Spinal cord (tissue), 10 donors: ENCODE data around the gene SLC17A7. TPM values are rescaled to one million over a fixed set of nuclear protein-coding genes. Genes with fewer than 3 reads are reported as not detected.

ENCODE experiments used
- DNase-seq, 6 donors: peaks; one replicate each; pipeline versions ENCODE4 v3.0.0 to v3.0.0-alpha.2; 2013 to 2015; ENCODE audit warnings: low spot score in 6 of 6, low read depth in 4 of 6
- H3K27ac ChIP-seq: one replicate; pipeline ENCODE4 v1.5.1; 2013; ENCODE audit warnings: low read depth, low read length, control low read depth
- H3K27me3 ChIP-seq: one replicate; pipeline ENCODE4 v1.6.1; 2013; ENCODE audit warnings: low read length; ENCODE audit not compliant: control insufficient read depth, insufficient read depth
- H3K36me3 ChIP-seq: one replicate; pipeline ENCODE4 v1.6.1; 2013; ENCODE audit warnings: low read length; ENCODE audit not compliant: control insufficient read depth, insufficient read depth
- H3K4me1 ChIP-seq: one replicate; pipeline ENCODE4 v1.6.1; 2013; ENCODE audit warnings: low read length; ENCODE audit not compliant: control insufficient read depth, insufficient read depth
- H3K4me3 ChIP-seq: one replicate; pipeline ENCODE4 v1.5.1; 2013; ENCODE audit warnings: low read depth, low read length, control low read depth
- H3K9me3 ChIP-seq: one replicate; pipeline ENCODE4 v1.6.1; 2013; ENCODE audit warnings: low read length; ENCODE audit not compliant: control insufficient read depth, insufficient read depth
- WGBS: methylation state at CpG from one replicate; pipeline ENCODE4 v1.1.5; 2013; ENCODE audit warnings: missing lambda C conversion rate; ENCODE audit not compliant: insufficient coverage; 5-methylcytosine and 5-hydroxymethylcytosine counted together
- polyA plus RNA-seq, 2 donors: library from polyadenylated mRNA; unstranded; fragments of 120-200 nt; gene quantifications; one replicate each; pipeline ENCODE4 v1.2.1, GENCODE V29; 2013; ENCODE audit not compliant: insufficient read length in 2 of 2
- total RNA-seq, 2 donors: library from RNA; depleted of rRNA in 1 of 2; stranded (reverse); fragments of 120-200 nt in 1 of 2; fragments of >200 nt in 1 of 2; gene quantifications; one replicate each; pipeline versions ENCODE4 v1.2.3 to v1.2.4, GENCODE V29; 2013 to 2014
- donor health status: healthy.

The SLC17A7 gene
- total and polyA plus RNA-seq, 4 donors, result 0.51 to 4.2 (median 0.83) TPM

DNA sequence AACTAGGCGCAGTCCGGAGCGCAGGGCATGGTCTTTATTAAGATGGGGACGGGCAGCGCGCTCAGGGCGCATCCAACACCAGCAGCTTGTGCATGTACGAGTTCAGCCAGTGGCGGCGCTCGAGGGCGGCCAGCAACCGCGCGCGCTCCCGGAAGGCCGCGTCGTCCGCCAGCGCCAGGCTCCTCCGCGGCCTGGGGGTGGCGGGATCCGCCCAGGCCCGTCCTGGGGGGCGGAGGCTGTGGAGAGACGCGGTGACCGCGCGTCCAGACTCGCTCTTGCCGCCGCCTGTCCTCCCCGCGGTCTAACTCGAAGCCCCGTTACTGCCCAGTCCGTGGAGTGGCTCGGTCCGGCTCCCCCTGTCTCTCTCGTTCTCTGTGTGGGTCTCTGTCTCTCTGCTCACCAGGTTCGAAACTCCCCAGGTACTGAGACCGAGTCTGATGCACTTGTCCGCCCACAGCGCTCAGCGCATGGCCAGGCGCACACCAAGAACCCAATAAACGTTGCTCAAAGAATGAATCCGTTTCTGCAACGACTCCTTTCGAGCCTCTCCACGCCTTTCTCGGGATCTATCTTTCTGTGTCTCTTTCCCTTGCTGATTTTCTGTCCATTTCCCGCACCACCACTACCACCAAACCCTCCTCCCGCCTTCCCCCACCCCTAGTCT lies 18.8 kb downstream of the SLC17A7 start:
- H3K4me1 ChIP-seq, result peaks cover 31% of the 10 kb centered on the region
- H3K27me3 ChIP-seq, result peaks cover 95% of the 10 kb centered on the region
- DNase-seq, result peak in 2 of 6 donors; percentile 42 to 60
- no peak overlapping the region for H3K4me3 ChIP-seq
- no peak overlapping the region for H3K27ac ChIP-seq
- WGBS, result 2% methylated on average over 58 of the region's 58 CpGs
- H3K36me3 ChIP-seq, result no peaks in the 10 kb centered on the region
- no peaks in the 10 kb centered on the region for H3K9me3 ChIP-seq

DNA sequence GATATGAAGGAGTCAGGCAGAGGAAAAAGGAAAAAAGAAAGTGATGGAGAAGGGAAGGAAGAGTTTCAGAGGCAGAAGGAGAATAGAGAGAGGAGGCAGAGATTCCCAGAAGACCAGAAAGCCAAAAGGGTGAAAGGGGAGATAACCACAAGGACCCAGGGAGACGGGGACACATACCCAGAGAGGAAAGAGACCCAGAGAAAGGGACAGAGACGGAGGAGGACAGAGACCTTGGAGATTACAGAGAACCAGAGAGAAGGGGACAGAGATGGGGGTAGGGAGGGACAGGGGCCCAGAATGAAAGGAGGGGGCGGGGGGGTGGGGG lies 19.5 kb downstream of the SLC17A7 start:
- no peak overlapping the region for H3K27ac ChIP-seq
- H3K27me3 ChIP-seq, result peaks cover 94% of the 10 kb centered on the region
- 34% methylated on average over 2 of the region's 3 CpGs for WGBS
- H3K36me3 ChIP-seq, result no peaks in the 10 kb centered on the region
- H3K4me1 ChIP-seq, result peaks cover 30% of the 10 kb centered on the region
- DNase-seq, result no peak
- no peaks in the 10 kb centered on the region for H3K9me3 ChIP-seq
- H3K4me3 ChIP-seq, result no peak overlapping the region

DNA sequence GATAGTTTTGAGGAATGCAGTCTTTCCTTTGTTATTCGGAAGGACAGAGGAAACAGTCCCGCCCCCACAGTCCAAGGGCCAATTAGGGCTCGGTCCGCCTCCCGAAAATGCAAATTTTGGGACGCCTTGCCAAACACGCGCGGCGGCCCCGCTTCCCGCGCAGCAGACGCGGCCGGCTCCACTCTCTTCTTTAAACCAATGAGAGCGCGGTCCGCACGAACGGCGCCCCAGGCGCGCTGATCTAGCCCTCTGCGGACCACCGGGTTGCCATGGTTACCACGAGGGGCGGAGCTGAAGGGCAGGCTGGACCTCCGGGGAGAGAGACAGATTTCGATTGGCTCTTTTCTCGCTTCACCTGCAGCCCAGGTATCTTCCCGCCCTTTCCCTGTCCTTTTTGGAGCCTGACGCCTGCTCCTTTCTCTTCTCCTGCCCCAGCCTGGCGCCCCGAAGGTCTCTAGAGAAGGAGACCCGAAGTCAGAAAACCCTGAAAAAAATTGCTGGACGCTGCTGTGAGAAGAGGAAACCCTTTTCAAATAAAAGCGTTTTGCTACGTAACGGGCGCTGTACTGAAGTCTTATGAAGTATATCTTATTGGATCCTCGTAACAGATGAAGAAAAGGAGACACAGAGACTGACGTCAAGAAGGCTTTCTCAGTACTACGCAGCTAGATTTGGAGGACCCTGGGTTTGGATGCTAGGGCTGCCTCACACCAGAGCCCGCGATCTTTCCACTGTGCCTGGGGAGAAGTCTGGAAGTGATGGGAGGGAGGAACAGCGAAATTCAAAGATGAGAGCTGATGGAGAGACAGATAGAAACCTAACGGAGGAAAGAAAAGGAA lies 20.1 kb downstream of the SLC17A7 start:
- no peaks in the 10 kb centered on the region for H3K9me3 ChIP-seq
- H3K36me3 ChIP-seq, result no peaks in the 10 kb centered on the region
- peak in 2 of 6 donors; percentile 81 to 82 for DNase-seq
- no peak overlapping the region for H3K4me3 ChIP-seq
- peaks cover 26% of the 10 kb centered on the region for H3K4me1 ChIP-seq
- peaks cover 92% of the 10 kb centered on the region for H3K27me3 ChIP-seq
- H3K27ac ChIP-seq, result no peak overlapping the region
- 8% methylated on average over 41 of the region's 48 CpGs for WGBS

DNA sequence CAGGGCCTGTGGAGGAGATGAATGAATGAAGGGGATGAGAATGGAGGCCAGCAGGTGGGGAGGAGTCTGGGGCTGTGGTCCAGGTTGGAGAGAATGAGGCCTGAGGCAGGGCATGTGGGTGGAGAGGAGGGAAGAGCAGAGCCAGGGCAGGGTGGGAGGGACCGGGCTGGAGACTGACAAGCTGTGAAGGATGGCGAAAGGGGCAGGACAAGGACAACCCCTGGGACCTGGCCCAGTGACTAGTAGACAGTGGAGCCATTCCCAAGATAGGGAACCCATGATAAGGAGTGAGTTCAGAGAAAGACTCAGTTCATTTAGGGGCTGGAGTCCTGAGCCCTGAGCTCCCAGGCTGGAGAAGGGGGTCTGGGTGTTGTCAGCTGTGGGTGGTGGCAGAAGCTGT lies 21.1 kb downstream of the SLC17A7 start:
- Histone ChIP-seq H3K9me3 (no peaks in the 10 kb centered on the region), H3K4me3 (no peak overlapping the region), H3K27ac (no peak overlapping the region), H3K27me3 (peaks cover 82% of the 10 kb centered on the region), H3K36me3 (no peaks in the 10 kb centered on the region), H3K4me1 (peaks cover 24% of the 10 kb centered on the region)
- WGBS, result 39% methylated on average over 2 of the region's 2 CpGs
- no peak for DNase-seq

DNA sequence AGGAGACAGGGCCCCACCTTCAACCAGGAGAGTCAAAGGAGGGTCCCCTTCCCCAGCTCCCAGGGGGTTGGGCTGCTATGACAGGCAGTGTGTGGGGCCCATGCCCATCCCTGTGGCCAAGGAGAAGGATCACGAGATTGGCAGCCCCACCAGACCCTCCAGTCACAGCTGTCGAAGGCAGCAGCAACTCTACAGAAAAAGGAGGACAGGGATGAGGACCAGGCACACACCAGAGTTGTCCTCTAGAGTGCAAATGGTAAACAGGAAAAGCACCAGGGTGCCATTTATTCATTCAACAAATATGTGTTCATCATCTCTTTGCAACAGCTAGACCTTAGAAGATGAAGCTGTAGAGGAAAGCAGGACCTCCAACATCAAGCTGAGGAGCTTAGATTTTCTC lies 22.2 kb downstream of the SLC17A7 start:
- no peaks in the 10 kb centered on the region for H3K9me3 ChIP-seq
- WGBS, result 90% methylated on average over 1 of the region's 2 CpGs
- no peak overlapping the region for H3K4me3 ChIP-seq
- peaks cover 71% of the 10 kb centered on the region for H3K27me3 ChIP-seq
- no peak overlapping the region for H3K27ac ChIP-seq
- H3K4me1 ChIP-seq, result peaks cover 24% of the 10 kb centered on the region
- DNase-seq, result no peak
- no peaks in the 10 kb centered on the region for H3K36me3 ChIP-seq

DNA sequence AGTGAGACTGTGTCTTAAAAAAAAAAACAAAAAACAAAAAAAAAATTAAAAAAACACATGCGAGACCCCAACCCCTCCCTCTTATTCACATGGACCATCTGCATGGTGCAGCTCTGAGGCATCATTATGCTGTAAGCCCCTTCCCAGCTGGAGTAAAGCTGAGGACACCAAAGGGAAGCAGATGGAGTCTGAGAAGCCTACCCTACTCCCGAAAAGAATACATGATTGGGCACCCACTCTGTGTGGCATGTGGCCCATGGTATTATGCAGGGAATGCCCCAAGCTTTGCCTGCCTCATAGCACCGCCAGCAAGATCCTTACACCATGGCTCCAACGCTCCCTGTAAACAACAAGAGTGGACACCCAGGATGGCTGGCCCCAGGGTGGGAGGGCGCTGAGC lies 22.8 kb downstream of the SLC17A7 start:
- WGBS, result 67% methylated on average over 1 of the region's 5 CpGs
- Histone ChIP-seq H3K4me1 (peaks cover 25% of the 10 kb centered on the region), H3K4me3 (no peak overlapping the region), H3K9me3 (no peaks in the 10 kb centered on the region), H3K27ac (no peak overlapping the region), H3K36me3 (no peaks in the 10 kb centered on the region), H3K27me3 (peaks cover 65% of the 10 kb centered on the region)
- DNase-seq, result peak in 1 of 6 donors; percentile 91

DNA sequence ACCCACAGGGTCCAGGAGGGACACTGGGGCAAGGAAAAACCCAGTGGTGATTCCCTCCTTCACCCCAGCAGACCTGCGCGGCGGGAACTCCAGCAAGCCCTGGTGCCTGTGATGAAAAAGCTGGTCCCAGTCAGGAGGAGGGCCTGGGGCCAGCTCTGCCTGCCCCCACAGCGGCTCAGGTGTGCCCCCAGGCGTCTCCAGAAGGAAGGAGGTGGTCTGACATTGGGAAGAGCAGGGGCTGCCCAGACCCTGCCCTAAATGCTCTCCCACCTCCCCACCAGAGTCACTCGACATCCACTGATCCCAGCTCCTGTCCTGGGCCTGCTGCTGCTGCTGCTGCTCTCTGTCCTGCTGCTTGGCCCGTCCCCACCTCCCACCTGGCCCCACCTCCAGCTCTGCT lies 24.2 kb downstream of the SLC17A7 start:
- Histone ChIP-seq H3K4me1 (peaks cover 16% of the 10 kb centered on the region), H3K36me3 (no peaks in the 10 kb centered on the region), H3K4me3 (no peak overlapping the region), H3K27ac (no peak overlapping the region), H3K9me3 (no peaks in the 10 kb centered on the region), H3K27me3 (peaks cover 51% of the 10 kb centered on the region)
- whole genome bisulfite sequencing, result 29% methylated on average over 5 of the region's 7 CpGs
- no peak for DNase-seq

DNA sequence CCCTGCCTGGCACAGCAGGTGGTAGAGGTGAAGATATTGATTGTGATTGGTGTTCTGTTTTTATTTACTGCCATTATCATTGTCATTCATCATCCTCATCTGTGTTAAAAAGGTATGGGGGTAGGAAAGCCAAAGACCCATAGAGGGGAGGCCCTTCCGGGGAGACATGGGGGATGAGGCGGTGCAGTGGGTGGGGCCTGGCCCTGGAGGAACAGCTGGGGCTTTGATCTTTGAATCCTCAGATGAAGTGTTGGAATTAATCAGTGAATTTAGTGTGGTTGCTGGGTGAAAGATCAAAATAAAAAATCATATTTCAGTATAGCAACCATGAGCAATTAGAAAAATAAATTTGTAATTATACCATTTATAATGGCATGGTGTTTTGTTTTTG lies 25.5 kb downstream of the SLC17A7 start:
- no peaks in the 10 kb centered on the region for H3K36me3 ChIP-seq
- H3K9me3 ChIP-seq, result no peaks in the 10 kb centered on the region
- no peak overlapping the region for H3K27ac ChIP-seq
- no peak for DNase-seq
- no peak overlapping the region for H3K4me3 ChIP-seq
- peaks cover 39% of the 10 kb centered on the region for H3K27me3 ChIP-seq
- WGBS, result 55% methylated on average over 2 of the region's 2 CpGs
- peaks cover 8% of the 10 kb centered on the region for H3K4me1 ChIP-seq

DNA sequence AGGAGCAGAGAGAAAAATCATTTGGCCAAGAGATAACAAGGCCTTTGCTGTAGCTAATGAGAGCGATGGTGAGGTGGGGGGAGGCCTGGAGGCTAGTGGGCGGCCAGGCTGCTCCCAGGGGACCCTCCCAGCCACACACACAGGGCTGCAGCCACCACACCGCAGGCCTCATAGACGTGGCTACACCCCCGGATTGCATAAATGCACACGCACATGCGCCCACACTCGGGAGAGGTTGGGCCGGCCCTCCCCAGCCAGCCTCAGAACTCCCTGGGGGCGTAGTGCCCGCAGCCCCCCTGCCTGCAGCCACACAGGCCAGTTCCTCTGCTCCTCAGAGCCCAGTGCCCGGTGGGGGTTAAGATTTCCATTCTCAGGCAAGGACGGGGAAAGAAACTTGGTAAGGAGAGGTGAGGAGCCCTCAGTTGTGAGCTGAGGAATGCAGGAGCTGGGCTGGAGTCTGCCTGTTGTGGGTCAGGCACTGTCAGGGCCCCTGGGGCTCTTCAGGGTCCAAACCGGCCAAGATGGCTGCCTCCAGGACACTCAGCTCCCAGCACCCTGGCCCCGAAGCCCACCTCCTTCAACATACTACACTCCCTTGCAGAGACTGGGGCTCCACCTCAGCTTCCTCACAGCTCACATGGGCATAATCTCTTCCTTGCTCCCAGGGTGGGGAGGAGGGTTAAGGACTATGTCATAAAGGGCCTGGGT lies 26.1 kb downstream of the SLC17A7 start:
- WGBS, result 58% methylated on average over 9 of the region's 15 CpGs
- DNase-seq, result no peak
- no peaks in the 10 kb centered on the region for H3K9me3 ChIP-seq
- H3K36me3 ChIP-seq, result no peaks in the 10 kb centered on the region
- H3K27ac ChIP-seq, result no peak overlapping the region
- H3K4me3 ChIP-seq, result no peak overlapping the region
- H3K4me1 ChIP-seq, result peaks cover 8% of the 10 kb centered on the region
- H3K27me3 ChIP-seq, result peaks cover 34% of the 10 kb centered on the region
